Uterus (tissue), 4 donors: ENCODE results near the gene DKK2. TPM values are rescaled to one million over a fixed set of nuclear protein-coding genes. Genes with fewer than 3 reads are reported as not detected.

ENCODE experiments used
- DNase-seq, 2 donors: peaks; one replicate each; pipeline ENCODE4 v3.0.0-alpha.2; 2019 to 2020
- H3K27ac ChIP-seq, 2 donors: fragments of 200-600 bp; sonication (generic); 1 replicate in 1 of 2; 2 replicates in 1 of 2; pipeline ENCODE4 v1.5.1; 2016 to 2018
- H3K27me3 ChIP-seq, 2 donors: fragments of 200-600 bp; sonication (generic); one replicate each; pipeline ENCODE4 v1.5.1; 2018 to 2019; ENCODE audit warnings: control low read depth in 1 of 2
- H3K36me3 ChIP-seq, 2 donors: fragments of 200-600 bp; sonication (generic); one replicate each; pipeline ENCODE4 v1.5.1; 2019; ENCODE audit warnings: control low read depth in 1 of 2
- H3K4me1 ChIP-seq, 2 donors: fragments of 200-600 bp; sonication (generic); one replicate each; pipeline ENCODE4 v1.5.1; 2018 to 2019; ENCODE audit warnings: control low read depth in 1 of 2
- H3K4me3 ChIP-seq, 2 donors: fragments of 200-600 bp; sonication (generic); 1 replicate in 1 of 2; 2 replicates in 1 of 2; pipeline ENCODE4 v1.5.1; 2018 to 2019; ENCODE audit warnings: mild to moderate bottlenecking in 1 of 2
- H3K9me3 ChIP-seq, 2 donors: fragments of 200-600 bp; sonication (generic); one replicate each; pipeline ENCODE4 v1.5.1; 2019; ENCODE audit warnings: control low read depth in 1 of 2
- CTCF ChIP-seq, 4 experiments: fragments of 200-600 bp in 2 of 4; fragments of 450-650 bp in 2 of 4; sonication (generic) in 2 of 4; IDR thresholded peaks; one replicate each; pipeline ENCODE4 v1.5.1; 2016 to 2019; ENCODE audit warnings: antibody characterized with exemption in 4 of 4, mild to moderate bottlenecking in 2 of 4, moderate library complexity in 1 of 4
- POLR2A ChIP-seq, 2 donors: fragments of 450-650 bp; IDR thresholded peaks; one replicate each; pipeline ENCODE4 v1.6.1; 2016; ENCODE audit warnings: antibody characterized with exemption in 2 of 2, mild to moderate bottlenecking in 1 of 2, moderate library complexity in 1 of 2
- intact Hi-C: fragments of 100-400 bp; cut with DNase I; formaldehyde crosslinking; loops from one replicate; pipeline ENCODE4 v1.15.1; 2023; ENCODE audit warnings: low total_unique reads
- total RNA-seq, 4 donors: library from RNA; depleted of rRNA in 3 of 4; stranded (reverse); fragments of >200 nt in 3 of 4; gene quantifications; one replicate each; pipeline versions ENCODE4 v1.1.0 to v1.2.4, GENCODE V29; 2014 to 2023
- donor health status: DM: yes; HTN: yes; CAD: no.

DKK2 gene
- total RNA-seq, 4 donors from 2014 or later = 1.5 to 25.0 TPM; not detected in 2

- Histone ChIP-seq H3K4me1 (no peaks in the 10 kb centered on the region), H3K36me3 (no peaks in the 10 kb centered on the region), H3K27me3 (no peaks in the 10 kb centered on the region), H3K9me3 (no peaks in the 10 kb centered on the region), H3K27ac (no peak overlapping the region), H3K4me3 (no peak overlapping the region)
- TF ChIP-seq POLR2A (IDR thresholded peaks at IDR 0.05) = no peak
- no peak for TF ChIP-seq CTCF (IDR thresholded peaks at IDR 0.05)
- DNase-seq = no peak
- intact Hi-C loops = no loop called here
Measured at GRCh38 chr4:106981431-106981830, 54.7 kb downstream of the DKK2 start.

- no peaks in the 10 kb centered on the region for H3K36me3 ChIP-seq
- no peak overlapping the region for H3K27ac ChIP-seq
- H3K4me3 ChIP-seq = no peak overlapping the region
- no peaks in the 10 kb centered on the region for H3K4me1 ChIP-seq
- H3K9me3 ChIP-seq = no peaks in the 10 kb centered on the region
- no peaks in the 10 kb centered on the region for H3K27me3 ChIP-seq
- intact Hi-C loops = no loop called here
- TF ChIP-seq POLR2A (IDR thresholded peaks at IDR 0.05) = no peak
- TF ChIP-seq CTCF (IDR thresholded peaks at IDR 0.05) = no peak
- no peak for DNase-seq
Measured at GRCh38 chr4:106979476-106979875, 56.6 kb downstream of the DKK2 start.

- DNase-seq = no peak
- intact Hi-C loops = no loop called here
- Histone ChIP-seq H3K9me3 (no peaks in the 10 kb centered on the region), H3K27ac (no peak overlapping the region), H3K4me1 (no peaks in the 10 kb centered on the region), H3K27me3 (no peaks in the 10 kb centered on the region), H3K4me3 (no peak overlapping the region), H3K36me3 (no peaks in the 10 kb centered on the region)
- TF ChIP-seq CTCF (IDR thresholded peaks at IDR 0.05) (no peak), POLR2A (IDR thresholded peaks at IDR 0.05) (no peak)
Measured at GRCh38 chr4:106978046-106978774, 57.9 kb downstream of the DKK2 start.

GRCh38 chr4:106971636-106972035, 64.5 kb downstream of the DKK2 start:
- no peak for TF ChIP-seq CTCF (IDR thresholded peaks at IDR 0.05)
- no peak for TF ChIP-seq POLR2A (IDR thresholded peaks at IDR 0.05)
- H3K36me3 ChIP-seq = no peaks in the 10 kb centered on the region
- no peak overlapping the region for H3K4me3 ChIP-seq
- DNase-seq = no peak
- intact Hi-C loops = no loop called here
- H3K27ac ChIP-seq = no peak overlapping the region
- no peaks in the 10 kb centered on the region for H3K27me3 ChIP-seq
- no peaks in the 10 kb centered on the region for H3K4me1 ChIP-seq
- no peaks in the 10 kb centered on the region for H3K9me3 ChIP-seq

GRCh38 chr4:106967892-106968291, 68.2 kb downstream of the DKK2 start:
- H3K4me1 ChIP-seq = no peaks in the 10 kb centered on the region
- H3K9me3 ChIP-seq = no peaks in the 10 kb centered on the region
- no peak overlapping the region for H3K27ac ChIP-seq
- H3K4me3 ChIP-seq = no peak overlapping the region
- TF ChIP-seq CTCF (IDR thresholded peaks at IDR 0.05) = no peak
- DNase-seq = no peak
- H3K36me3 ChIP-seq = no peaks in the 10 kb centered on the region
- no peaks in the 10 kb centered on the region for H3K27me3 ChIP-seq
- intact Hi-C loops = no loop called here
